ENCODE data around the gene FAM151B.

- TF ChIP-seq CTCF (IDR thresholded peaks at IDR 0.05) (no peak), POLR2A (IDR thresholded peaks at IDR 0.05) (no peak)
These were observed 91.2 kb downstream of the FAM151B start for GRCh38 chr5:80579050-80579449.
